Body of pancreas (tissue), 4 donors: ENCODE results near the gene COPG2. TPM values are rescaled to one million over a fixed set of nuclear protein-coding genes. Genes with fewer than 3 reads are reported as not detected.

ENCODE experiments used
- ATAC-seq: fragments of 150-250 bp; one replicate; pipeline ENCODE4 v1.9.1; 2016
- DNase-seq, 4 donors: peaks; one replicate each; pipeline ENCODE4 v3.0.0-alpha.2; 2019
- H3K27ac ChIP-seq, 4 donors: fragments of 200-600 bp; sonication (generic); 1 replicate in 3 of 4; 2 replicates in 1 of 4; pipeline versions ENCODE4 v1.5.1 to v1.6.1; 2016 to 2019; ENCODE audit warnings: mild to moderate bottlenecking in 1 of 4, mixed read lengths in 1 of 4, moderate library complexity in 1 of 4
- H3K27me3 ChIP-seq, 2 donors: fragments of 200-600 bp; sonication (generic); one replicate each; pipeline ENCODE4 v1.6.0; 2016; ENCODE audit warnings: mild to moderate bottlenecking in 1 of 2
- H3K36me3 ChIP-seq, 2 donors: fragments of 200-600 bp; sonication (generic); replicated peaks in 1 of 2; 2 replicates each; pipeline ENCODE4 v1.5.1; 2016; ENCODE audit warnings: low read depth in 2 of 2; ENCODE audit not compliant: insufficient read depth in 1 of 2
- H3K4me1 ChIP-seq: fragments of 200-600 bp; sonication (generic); one replicate; pipeline ENCODE4 v1.6.0; 2016
- H3K4me3 ChIP-seq, 2 donors: fragments of 200-600 bp; sonication (generic); 1 replicate in 1 of 2; 2 replicates in 1 of 2; pipeline ENCODE4 v1.5.1; 2016 to 2019
- H3K9me3 ChIP-seq, 3 donors: fragments of 200-600 bp; sonication (generic); 1 replicate in 2 of 3; 2 replicates in 1 of 3; pipeline ENCODE4 v1.5.1; 2016
- CTCF ChIP-seq, 7 experiments: fragments of 450-650 bp in 4 of 7; fragments of 200-600 bp in 3 of 7; sonication (generic) in 3 of 7; IDR thresholded peaks; one replicate each; pipeline ENCODE4 v1.5.1; 2016 to 2019; ENCODE audit warnings: antibody characterized with exemption in 7 of 7
- POLR2A ChIP-seq, 3 donors: fragments of 450-650 bp; IDR thresholded peaks; one replicate each; pipeline ENCODE4 v1.6.1; 2016; ENCODE audit warnings: antibody characterized with exemption in 3 of 3, mild to moderate bottlenecking in 2 of 3
- WGBS, 2 donors: methylation state at CpG; one replicate each; pipeline ENCODE4 v1.1.5; 2017; 5-methylcytosine and 5-hydroxymethylcytosine counted together
- intact Hi-C: fragments of 100-400 bp; cut with DNase I; formaldehyde crosslinking; loops from one replicate; pipeline ENCODE4 v1.15.1; 2023
- total RNA-seq, 2 donors: library from RNA; depleted of rRNA; stranded (reverse); fragments of >200 nt; gene quantifications; one replicate each; pipeline ENCODE4 v1.1.0, GENCODE V29; 2016

The COPG2 gene
- total RNA-seq, 2 donors from 2014 or later = 12.5 to 14.5 TPM

GRCh38 chr7:130654850-130655249, 13.7 kb downstream of the COPG2 start:
- 76 to 81% methylated on average over 1 of the region's 1 CpG for WGBS, 2 donors
- ATAC-seq (no peak), DNase-seq (no peak)
- Histone ChIP-seq H3K4me1 (no peaks in the 10 kb centered on the region), H3K27me3 (no peaks in the 10 kb centered on the region), H3K36me3 (no peaks in the 10 kb centered on the region), H3K27ac (no peak overlapping the region), H3K9me3 (no peaks in the 10 kb centered on the region), H3K4me3 (no peak overlapping the region)
- intact Hi-C loops = no loop called here
- TF ChIP-seq POLR2A (IDR thresholded peaks at IDR 0.05) (no peak), CTCF (IDR thresholded peaks at IDR 0.05) (no peak)

- TF ChIP-seq POLR2A (IDR thresholded peaks at IDR 0.05) (no peak), CTCF (IDR thresholded peaks at IDR 0.05) (no peak)
- Histone ChIP-seq H3K36me3 (no peaks in the 10 kb centered on the region), H3K27ac (no peak overlapping the region), H3K27me3 (no peaks in the 10 kb centered on the region), H3K9me3 (no peaks in the 10 kb centered on the region), H3K4me1 (no peaks in the 10 kb centered on the region), H3K4me3 (no peak overlapping the region)
- ATAC-seq (no peak), DNase-seq (no peak)
- intact Hi-C loops = no loop called here
- 81 to 90% methylated on average over 1 of the region's 1 CpG for WGBS, 2 donors
These were observed 17.9 kb downstream of the COPG2 start for GRCh38 chr7:130650611-130651120.

GRCh38 chr7:130649004-130649790, 19.4 kb downstream of the COPG2 start:
- no peaks in the 10 kb centered on the region for H3K9me3 ChIP-seq
- H3K36me3 ChIP-seq = no peaks in the 10 kb centered on the region
- no peak for DNase-seq
- intact Hi-C loops = no loop called here
- H3K27me3 ChIP-seq = no peaks in the 10 kb centered on the region
- no peak overlapping the region for H3K4me3 ChIP-seq
- ATAC-seq = no peak
- no peak overlapping the region for H3K27ac ChIP-seq
- TF ChIP-seq POLR2A (IDR thresholded peaks at IDR 0.05) (no peak), CTCF (IDR thresholded peaks at IDR 0.05) (no peak)
- no peaks in the 10 kb centered on the region for H3K4me1 ChIP-seq
- WGBS, 2 donors = 87 to 92% methylated on average over 4 of the region's 4 CpGs

GRCh38 chr7:130648580-130648979, 20.0 kb downstream of the COPG2 start:
- intact Hi-C loops = no loop called here
- Histone ChIP-seq H3K9me3 (no peaks in the 10 kb centered on the region), H3K4me1 (no peaks in the 10 kb centered on the region), H3K36me3 (no peaks in the 10 kb centered on the region), H3K27me3 (no peaks in the 10 kb centered on the region), H3K4me3 (no peak overlapping the region), H3K27ac (no peak overlapping the region)
- no peak for DNase-seq
- ATAC-seq = no peak
- 92% methylated on average over 5 of the region's 5 CpGs for WGBS, 2 donors
- TF ChIP-seq POLR2A (IDR thresholded peaks at IDR 0.05) = no peak
- TF ChIP-seq CTCF (IDR thresholded peaks at IDR 0.05) = no peak

GRCh38 chr7:130642383-130642782, 26.2 kb downstream of the COPG2 start:
- Histone ChIP-seq H3K9me3 (no peaks in the 10 kb centered on the region), H3K27ac (no peak overlapping the region), H3K4me1 (no peaks in the 10 kb centered on the region), H3K27me3 (no peaks in the 10 kb centered on the region), H3K36me3 (no peaks in the 10 kb centered on the region), H3K4me3 (no peak overlapping the region)
- no peak for TF ChIP-seq CTCF (IDR thresholded peaks at IDR 0.05)
- no peak for TF ChIP-seq POLR2A (IDR thresholded peaks at IDR 0.05)
- ATAC-seq = no peak
- DNase-seq = no peak
- intact Hi-C loops = no loop called here
- 76 to 94% methylated on average over 4 of the region's 4 CpGs for WGBS, 2 donors
